ENCODE results near the gene ERMARD.

- TF ChIP-seq POLR2AphosphoS5 (IDR thresholded peaks at IDR 0.05; ENCODE audit: low read depth, low read length): no peak
- TF ChIP-seq SIN3A (IDR thresholded peaks at IDR 0.05; ENCODE audit: borderline replicate concordance, insufficient read depth, low read length): no peak
- no peak for TF ChIP-seq REST (IDR thresholded peaks at IDR 0.05; ENCODE audit: insufficient read depth in 1 of 2, low read depth in 2 of 2, low read length in 2 of 2)
- TF ChIP-seq TAF1 (IDR thresholded peaks at IDR 0.05; ENCODE audit: borderline replicate concordance, insufficient read depth, low read length): no peak
- TF ChIP-seq FOXP2 (optimal IDR thresholded peaks at IDR 0.05; ENCODE audit: borderline replicate concordance, extremely low read depth, extremely low read length, insufficient read depth): no peak
Observed at GRCh38 chr6:169795196-169795595, 43.8 kb downstream of the ERMARD start.

Data from PFSK-1 (cell line).